Measurements from ENCODE around the gene ZFHX3.

The ZFHX3 gene

GRCh38 chr16:73067671-73068540 lies 20.0 kb upstream of the ZFHX3 start:
- DNase-seq, result no peak

GRCh38 chr16:73066927-73067670 lies 19.2 kb upstream of the ZFHX3 start:
- no peak for DNase-seq

GRCh38 chr16:73066331-73066926 lies 18.5 kb upstream of the ZFHX3 start:
- no peak for DNase-seq

GRCh38 chr16:73065632-73066330 lies 17.9 kb upstream of the ZFHX3 start:
- DNase-seq, result no peak

- no peak for DNase-seq
Measured at GRCh38 chr16:73064994-73065545, 17.1 kb upstream of the ZFHX3 start.

- no peak for DNase-seq
Measured at GRCh38 chr16:73064212-73064993, 16.5 kb upstream of the ZFHX3 start.

- DNase-seq, result no peak
Measured at GRCh38 chr16:73063854-73064211, 15.9 kb upstream of the ZFHX3 start.

GRCh38 chr16:73062743-73063733 lies 15.1 kb upstream of the ZFHX3 start:
- no peak for DNase-seq

- no peak for DNase-seq
Measured at GRCh38 chr16:73062001-73062616, 14.2 kb upstream of the ZFHX3 start.

- DNase-seq, result no peak
Measured at GRCh38 chr16:73060892-73061490, 13.1 kb upstream of the ZFHX3 start.

GRCh38 chr16:73059779-73060615 lies 12.1 kb upstream of the ZFHX3 start:
- peak; percentile 40 for DNase-seq

GRCh38 chr16:73058616-73059409 lies 10.9 kb upstream of the ZFHX3 start:
- peak; percentile 75 for DNase-seq

- DNase-seq, result no peak
Measured at GRCh38 chr16:73058221-73058615, 10.3 kb upstream of the ZFHX3 start.

- DNase-seq, result no peak
Measured at GRCh38 chr16:73057291-73058210, 9.6 kb upstream of the ZFHX3 start.

GRCh38 chr16:73056921-73057290 lies 9.0 kb upstream of the ZFHX3 start:
- DNase-seq, result peak; percentile 36

GRCh38 chr16:73056448-73056847 lies 8.5 kb upstream of the ZFHX3 start:
- DNase-seq, result no peak

All from NCI-H526 treated with DMSO at 0.1 percent for 48 hours (cell line).